Brain microvascular endothelial cell (primary cell): ENCODE data around the gene AXL.

Source experiments
- DNase-seq: peaks from one replicate; pipeline ENCODE4 v3.0.0-alpha.2; 2020
- H3K27ac ChIP-seq: fragments of 250-450 bp; sonication (Bioruptor Pico); 2 replicates; pipeline ENCODE4 v1.5.1; 2020; ENCODE audit warnings: mild to moderate bottlenecking, moderate library complexity
- H3K27me3 ChIP-seq: fragments of 250-450 bp; sonication (Bioruptor Pico); replicated peaks from 2 replicates; pipeline ENCODE4 v1.5.1; 2020; ENCODE audit warnings: mild to moderate bottlenecking
- H3K36me3 ChIP-seq: fragments of 250-450 bp; sonication (Bioruptor Pico); replicated peaks from 2 replicates; pipeline ENCODE4 v1.5.1; 2020; ENCODE audit warnings: mild to moderate bottlenecking
- H3K4me3 ChIP-seq: 2 replicates; pipeline ENCODE4 v1.5.1; 2011; ENCODE audit warnings: low read depth, mild to moderate bottlenecking, control low read depth, low read length, moderate library complexity
- in situ Hi-C: cut with HindIII; loops from 2 replicates; pipeline ENCODE4 v1.10.0; 2017; ENCODE audit warnings: low sequenced_read_pairs, low pct_ligation_motif_present
- TF ChIP-seq, protein P1 (sequence below): IDR thresholded peaks from 2 replicates; pipeline ENCODE4 v1.5.1; 2011; ENCODE audit warnings: low read depth, mild to moderate bottlenecking, moderate library complexity, low read length, control low read depth, inconsistent platforms; ENCODE audit errors: missing control alignments

Gene AXL

DNA sequence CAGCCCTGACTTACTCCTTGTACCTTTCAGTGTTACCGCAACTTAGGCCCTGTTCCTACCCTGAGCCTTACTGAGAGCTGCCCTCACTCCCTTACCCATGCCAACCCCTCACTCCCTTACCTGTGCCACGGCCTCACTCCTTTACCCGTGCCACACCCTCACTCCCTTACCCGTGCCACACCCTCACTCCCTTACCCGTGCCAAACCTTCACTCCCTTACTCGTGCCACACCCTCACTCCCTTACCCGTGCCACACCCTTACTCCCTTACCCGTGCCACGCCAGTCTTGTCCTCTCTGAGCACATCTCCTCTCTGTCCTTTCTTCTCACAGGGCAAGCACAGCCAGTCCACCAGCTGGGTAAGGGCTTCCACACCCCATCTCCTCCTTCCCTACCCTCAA, 20.3 kb downstream of the AXL start:
- TF ChIP-seq, protein P1, sequence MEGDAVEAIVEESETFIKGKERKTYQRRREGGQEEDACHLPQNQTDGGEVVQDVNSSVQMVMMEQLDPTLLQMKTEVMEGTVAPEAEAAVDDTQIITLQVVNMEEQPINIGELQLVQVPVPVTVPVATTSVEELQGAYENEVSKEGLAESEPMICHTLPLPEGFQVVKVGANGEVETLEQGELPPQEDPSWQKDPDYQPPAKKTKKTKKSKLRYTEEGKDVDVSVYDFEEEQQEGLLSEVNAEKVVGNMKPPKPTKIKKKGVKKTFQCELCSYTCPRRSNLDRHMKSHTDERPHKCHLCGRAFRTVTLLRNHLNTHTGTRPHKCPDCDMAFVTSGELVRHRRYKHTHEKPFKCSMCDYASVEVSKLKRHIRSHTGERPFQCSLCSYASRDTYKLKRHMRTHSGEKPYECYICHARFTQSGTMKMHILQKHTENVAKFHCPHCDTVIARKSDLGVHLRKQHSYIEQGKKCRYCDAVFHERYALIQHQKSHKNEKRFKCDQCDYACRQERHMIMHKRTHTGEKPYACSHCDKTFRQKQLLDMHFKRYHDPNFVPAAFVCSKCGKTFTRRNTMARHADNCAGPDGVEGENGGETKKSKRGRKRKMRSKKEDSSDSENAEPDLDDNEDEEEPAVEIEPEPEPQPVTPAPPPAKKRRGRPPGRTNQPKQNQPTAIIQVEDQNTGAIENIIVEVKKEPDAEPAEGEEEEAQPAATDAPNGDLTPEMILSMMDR = no peak
- Histone ChIP-seq H3K27me3 (no peaks in the 10 kb centered on the region), H3K36me3 (peaks cover 79% of the 10 kb centered on the region), H3K27ac (no peak overlapping the region), H3K4me3 (no peak overlapping the region)
- in situ Hi-C loops = no loop called here
- DNase-seq = no peak

DNA sequence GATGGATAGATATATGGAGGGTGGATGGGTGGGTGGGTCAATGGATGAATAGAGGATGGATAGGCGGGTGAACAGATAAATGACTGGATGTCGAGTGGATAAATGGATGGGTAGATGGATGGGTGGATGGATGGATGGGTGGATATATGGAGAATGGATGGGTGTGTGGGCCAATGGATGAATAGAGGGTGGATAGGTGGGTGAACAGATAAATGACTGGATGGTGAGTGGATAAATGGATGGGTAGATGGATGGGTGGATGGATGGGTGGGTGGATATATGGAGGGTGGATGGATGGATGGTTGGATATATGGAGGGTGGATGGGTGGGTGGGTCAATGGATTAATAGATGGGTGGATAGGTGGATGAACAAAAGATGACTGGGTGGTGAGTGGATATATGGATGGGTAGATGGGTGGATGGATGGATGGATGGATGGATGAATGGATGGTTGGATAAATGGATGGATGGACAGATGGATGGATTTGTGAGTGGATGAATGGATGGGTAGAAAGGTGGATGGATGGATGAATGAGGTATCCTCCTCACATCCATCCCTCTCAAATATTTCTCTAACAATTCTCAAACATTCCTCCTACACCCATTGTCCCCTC, 21.0 kb downstream of the AXL start:
- Histone ChIP-seq H3K4me3 (no peak overlapping the region), H3K36me3 (peaks cover 79% of the 10 kb centered on the region), H3K27ac (no peak overlapping the region), H3K27me3 (no peaks in the 10 kb centered on the region)
- in situ Hi-C loops = no loop called here
- TF ChIP-seq, protein P1 = no peak
- no peak for DNase-seq

DNA sequence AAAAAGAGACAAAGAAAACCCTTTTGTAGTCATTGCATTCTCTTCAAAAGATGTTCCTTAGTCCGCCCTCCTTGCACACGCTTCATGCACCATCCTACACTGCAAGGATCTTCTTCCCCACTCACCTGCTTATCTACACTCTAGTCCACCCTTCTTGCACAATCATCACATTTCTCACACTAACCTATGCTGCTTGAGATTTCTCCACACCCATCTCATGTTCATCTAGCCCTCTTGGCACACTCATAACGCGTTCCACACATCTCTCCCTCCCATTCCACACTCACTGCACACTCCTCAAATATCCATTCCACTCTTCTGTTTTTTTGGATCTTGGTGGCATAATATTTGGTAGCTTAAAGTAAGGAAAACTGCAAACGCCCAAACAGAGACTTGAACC, 22.8 kb downstream of the AXL start:
- TF ChIP-seq, protein P1 = no peak
- Histone ChIP-seq H3K27ac (no peak overlapping the region), H3K36me3 (peaks cover 84% of the 10 kb centered on the region), H3K4me3 (no peak overlapping the region), H3K27me3 (no peaks in the 10 kb centered on the region)
- in situ Hi-C loops = no loop called here
- DNase-seq = no peak

DNA sequence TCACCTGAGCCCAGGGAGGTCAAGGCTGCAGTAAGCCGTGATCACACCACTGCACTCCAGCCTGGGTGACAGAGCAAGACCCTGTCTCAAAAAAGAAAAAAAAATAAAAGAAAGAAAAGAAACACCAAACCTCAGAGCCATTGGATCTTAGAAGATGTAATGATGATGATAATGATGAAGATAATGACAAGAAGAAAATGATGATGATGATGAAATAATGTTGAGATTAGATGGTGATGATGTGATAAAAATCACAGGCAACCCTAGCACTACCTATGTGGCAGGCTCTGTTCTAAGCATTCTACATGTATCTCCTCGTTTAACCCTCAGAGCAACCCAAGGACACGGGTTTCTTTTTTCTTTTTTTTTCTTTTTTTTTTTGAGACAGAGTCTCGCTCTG, 25.1 kb downstream of the AXL start:
- in situ Hi-C loops = no loop called here
- no peak overlapping the region for H3K27ac ChIP-seq
- no peak overlapping the region for H3K4me3 ChIP-seq
- no peaks in the 10 kb centered on the region for H3K27me3 ChIP-seq
- TF ChIP-seq, protein P1 = no peak
- no peak for DNase-seq
- H3K36me3 ChIP-seq = peaks cover 84% of the 10 kb centered on the region

DNA sequence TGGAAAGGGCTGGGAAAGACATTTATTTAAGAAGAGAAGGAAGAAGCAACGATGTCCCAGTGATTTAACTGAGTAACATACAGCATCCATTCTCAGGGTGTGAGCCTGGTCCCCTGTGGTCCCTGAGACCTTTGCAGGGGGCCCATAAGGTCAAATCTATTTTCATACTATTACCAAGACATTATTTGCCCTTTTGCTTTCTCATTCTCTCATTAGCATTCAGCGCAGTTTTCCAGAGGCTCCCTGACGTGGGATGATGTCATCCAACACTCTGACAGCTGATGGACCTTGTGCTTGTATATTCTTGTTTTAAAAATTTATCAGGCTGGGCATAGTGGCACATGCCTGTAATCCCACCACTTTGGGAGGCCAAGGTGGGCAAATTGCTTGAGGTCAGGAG, 26.8 kb downstream of the AXL start:
- Histone ChIP-seq H3K27ac (no peak overlapping the region), H3K4me3 (no peak overlapping the region), H3K36me3 (peaks cover 87% of the 10 kb centered on the region), H3K27me3 (no peaks in the 10 kb centered on the region)
- in situ Hi-C loops = no loop called here
- DNase-seq = no peak
- TF ChIP-seq, protein P1 = no peak

DNA sequence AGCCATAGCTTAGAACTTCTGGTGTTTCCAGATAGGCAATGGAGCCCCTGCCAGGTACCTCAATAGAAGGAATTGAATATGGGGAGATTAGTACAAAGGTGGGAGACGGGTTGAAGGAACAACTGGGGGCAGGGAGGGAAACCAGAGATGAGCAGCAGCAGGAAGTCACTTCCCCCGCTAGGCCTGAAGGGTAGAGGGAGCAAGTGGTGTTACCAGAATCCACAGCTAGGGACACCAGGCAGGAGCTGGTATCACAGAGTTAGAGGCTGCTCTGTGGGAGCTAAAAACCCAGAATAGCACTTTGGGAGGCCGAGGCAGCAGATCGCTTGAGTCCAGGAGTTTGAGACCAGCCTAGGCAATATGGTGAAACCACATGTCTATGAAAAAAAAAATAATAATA, 29.9 kb downstream of the AXL start:
- TF ChIP-seq, protein P1 = peak; percentile 28
- H3K27me3 ChIP-seq = no peaks in the 10 kb centered on the region
- DNase-seq = no peak
- no peak overlapping the region for H3K4me3 ChIP-seq
- peaks cover 91% of the 10 kb centered on the region for H3K36me3 ChIP-seq
- H3K27ac ChIP-seq = no peak overlapping the region
- in situ Hi-C loops = no loop called here
